GM21381 (cell line): ENCODE data around the gene UROD.
"Not testable (repeated sequence)": the region's sequence is repeated elsewhere in the genome, so short reads cannot be mapped to it uniquely, and the experiment has no call there.

ENCODE experiments used
- ATAC-seq: cut with Tn5 transposase; IDR thresholded peaks from one replicate; pipeline ENCODE4 v1.9.1; 2021; ENCODE audit warnings: mild to moderate bottlenecking, moderate library complexity; ENCODE audit not compliant: unreplicated experiment

UROD gene

DNA sequence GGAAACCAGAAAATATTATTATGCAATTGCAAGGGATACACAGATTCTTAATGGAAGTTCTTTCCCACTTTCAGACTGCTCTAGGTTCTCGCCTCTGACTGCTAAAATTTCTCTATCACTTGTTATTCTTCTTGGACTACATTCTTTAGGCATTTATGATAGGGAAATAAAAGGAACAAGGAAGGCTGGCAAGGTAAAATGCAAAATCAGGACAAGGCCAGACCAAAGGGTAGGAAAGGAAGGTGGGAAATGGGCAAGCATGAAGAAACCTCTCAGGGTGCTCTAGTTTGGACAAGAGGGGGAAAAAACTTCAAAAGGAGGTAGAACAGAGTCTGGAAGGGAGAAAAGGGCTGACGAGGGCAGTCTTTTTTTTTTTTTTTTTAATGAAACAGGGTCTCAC lies 26.2 kb downstream of the UROD start:
- no peak for ATAC-seq

- ATAC-seq = no peak
Measured at GRCh38 chr1:45038661-45039364, 26.8 kb downstream of the UROD start.

DNA sequence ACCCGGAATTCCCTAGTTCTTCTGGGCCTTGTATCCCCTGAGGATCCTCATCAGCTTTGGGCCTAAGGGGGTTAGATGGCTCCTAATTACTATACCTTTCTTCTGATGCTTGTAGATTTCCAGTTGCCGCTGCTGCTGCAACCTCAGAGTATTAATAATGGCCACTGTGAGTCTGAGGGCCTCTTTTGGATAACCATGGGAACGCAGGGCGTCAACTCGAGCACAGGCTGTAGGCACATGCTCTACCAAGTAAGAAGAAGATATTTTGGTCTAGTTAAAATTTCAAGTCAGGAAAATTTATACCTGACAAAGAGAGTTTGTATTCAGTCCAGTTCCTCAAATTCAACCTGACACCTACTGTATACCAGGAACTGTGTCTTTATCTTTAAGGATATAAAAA lies 28.2 kb downstream of the UROD start:
- no peak for ATAC-seq

GRCh38 chr1:45043094-45043493 lies 31.0 kb downstream of the UROD start:
- ATAC-seq = no peak

DNA sequence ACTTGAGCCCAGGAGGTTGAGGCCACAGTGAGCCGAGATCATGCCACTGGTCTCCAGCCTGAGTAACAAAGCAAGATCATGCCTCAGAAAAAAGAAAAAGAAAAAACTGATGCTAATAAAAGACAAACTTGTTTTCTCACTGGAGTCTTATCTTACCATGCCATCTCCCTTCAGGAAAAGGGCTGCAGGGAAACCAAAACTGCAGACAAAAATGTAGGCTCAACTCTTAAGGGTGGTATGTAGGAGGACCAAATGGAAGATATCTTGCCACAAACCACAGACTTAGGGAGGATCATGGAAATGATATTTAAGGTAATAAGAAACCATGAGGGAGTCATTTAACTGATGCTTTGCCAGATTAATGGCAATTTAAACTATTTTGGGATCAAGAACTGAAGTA lies 32.9 kb downstream of the UROD start:
- no peak for ATAC-seq

DNA sequence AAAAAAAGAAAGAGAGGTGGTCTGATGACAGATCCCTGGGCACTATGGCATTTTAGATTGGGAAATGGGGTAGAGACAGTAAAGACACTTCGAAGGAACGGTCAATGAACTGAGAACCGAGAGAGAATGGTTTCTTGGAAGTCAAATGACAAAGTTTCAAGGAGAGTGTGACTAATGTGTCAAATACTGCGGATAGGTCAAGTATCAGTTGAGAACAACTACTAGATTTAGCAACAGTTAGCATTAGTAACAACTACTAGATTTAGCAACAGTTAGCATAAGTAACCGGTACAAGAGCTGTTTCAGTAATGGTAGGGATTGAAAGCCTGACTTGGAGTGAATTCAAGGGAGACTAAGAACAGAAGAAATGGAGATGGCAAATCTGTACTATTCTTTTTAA lies 35.0 kb downstream of the UROD start:
- ATAC-seq = no peak

- ATAC-seq = no peak
Measured at GRCh38 chr1:45051005-45051772, 39.1 kb downstream of the UROD start.

DNA sequence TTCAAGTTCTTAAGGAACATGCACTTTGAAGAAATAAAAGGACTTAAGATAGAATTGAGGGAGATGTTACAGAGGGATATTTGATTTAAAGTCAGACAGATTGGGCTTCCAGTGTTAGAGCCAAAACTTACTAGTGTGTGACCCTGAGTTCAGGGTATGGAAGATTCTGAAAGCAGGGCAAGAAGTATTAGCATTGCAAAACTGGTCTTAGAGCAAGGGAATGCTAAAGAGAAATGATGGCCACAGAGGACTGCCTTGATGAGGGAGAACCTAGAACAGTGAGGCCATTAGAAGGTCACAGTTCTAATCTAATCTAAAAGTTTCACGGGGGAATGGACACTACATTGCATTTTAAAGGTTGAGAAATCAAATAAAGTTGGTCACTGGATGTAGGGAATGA lies 45.5 kb downstream of the UROD start:
- ATAC-seq = no peak

GRCh38 chr1:45059829-45060228 lies 47.8 kb downstream of the UROD start:
- ATAC-seq = no peak

GRCh38 chr1:45062463-45062862 lies 50.4 kb downstream of the UROD start:
- ATAC-seq = not testable (repeated sequence)

- no peak for ATAC-seq
Measured at GRCh38 chr1:45065083-45065482, 53.0 kb downstream of the UROD start.
